Vagina (tissue), 2 donors: Measurements from ENCODE around the gene KDM4B.

Source experiments
- CTCF ChIP-seq, 3 experiments: fragments of 450-650 bp in 2 of 3; fragments of 200-600 bp in 1 of 3; sonication (generic) in 1 of 3; IDR thresholded peaks; one replicate each; pipeline ENCODE4 v1.5.1; 2017 to 2019; ENCODE audit warnings: antibody characterized with exemption in 3 of 3, mild to moderate bottlenecking in 2 of 3, moderate library complexity in 2 of 3
- POLR2AphosphoS5 ChIP-seq, 2 donors: sonication (generic); formaldehyde crosslinking; IDR thresholded peaks; one replicate each; pipeline ENCODE4 v1.9.0; 2017; ENCODE audit warnings: antibody characterized with exemption in 2 of 2, mild to moderate bottlenecking in 2 of 2, low read depth in 1 of 2; ENCODE audit not compliant: insufficient read depth in 1 of 2

- TF ChIP-seq POLR2AphosphoS5 (IDR thresholded peaks at IDR 0.05; ENCODE audit: insufficient read depth in 1 of 2, low read depth in 1 of 2) (no peak), CTCF (IDR thresholded peaks at IDR 0.05) (no peak)
These were observed 128.5 kb downstream of the KDM4B start for GRCh38 chr19:5097331-5097930.
